Measurements from ENCODE around the gene ANKLE1.

The ANKLE1 gene

GRCh38 chr19:17307876-17308377, 26.2 kb downstream of the ANKLE1 start:
- DNase-seq (ENCODE audit: low read depth), result no peak

GRCh38 chr19:17309198-17309964, 27.7 kb downstream of the ANKLE1 start, which contains the start of gene DDA1:
DDA1 (plus strand) TSS chr19:17309563; CDS start chr19:17309655, 92 bp downstream.
- peak; percentile 100 for DNase-seq (ENCODE audit: low read depth)

- DNase-seq (ENCODE audit: low read depth), result no peak
Measured at GRCh38 chr19:17309965-17310461, 28.3 kb downstream of the ANKLE1 start.

GRCh38 chr19:17311455-17312188, 29.9 kb downstream of the ANKLE1 start:
- DNase-seq (ENCODE audit: low read depth), result no peak

GRCh38 chr19:17312189-17313113, 30.8 kb downstream of the ANKLE1 start:
- no peak for DNase-seq (ENCODE audit: low read depth)

- no peak for DNase-seq (ENCODE audit: low read depth)
Measured at GRCh38 chr19:17314007-17314593, 32.4 kb downstream of the ANKLE1 start.

GRCh38 chr19:17318966-17319365, 37.3 kb downstream of the ANKLE1 start:
- DNase-seq (ENCODE audit: low read depth), result no peak

- DNase-seq (ENCODE audit: low read depth), result no peak
Measured at GRCh38 chr19:17319473-17320238, 38.0 kb downstream of the ANKLE1 start.

- no peak for DNase-seq (ENCODE audit: low read depth)
Measured at GRCh38 chr19:17320435-17320834, 38.7 kb downstream of the ANKLE1 start.

GRCh38 chr19:17321655-17322489, 40.2 kb downstream of the ANKLE1 start:
- DNase-seq (ENCODE audit: low read depth), result no peak

- DNase-seq (ENCODE audit: low read depth), result no peak
Measured at GRCh38 chr19:17322854-17323253, 41.2 kb downstream of the ANKLE1 start.

GRCh38 chr19:17323300-17323963, 41.7 kb downstream of the ANKLE1 start:
- no peak for DNase-seq (ENCODE audit: low read depth)

- DNase-seq (ENCODE audit: low read depth), result no peak
Measured at GRCh38 chr19:17323964-17324332, 42.2 kb downstream of the ANKLE1 start.

GRCh38 chr19:17324357-17325114, 42.8 kb downstream of the ANKLE1 start:
- DNase-seq (ENCODE audit: low read depth), result no peak

GRCh38 chr19:17325133-17325532, 43.4 kb downstream of the ANKLE1 start:
- no peak for DNase-seq (ENCODE audit: low read depth)

GRCh38 chr19:17325881-17326594, 44.3 kb downstream of the ANKLE1 start:
- DNase-seq (ENCODE audit: low read depth), result no peak

GRCh38 chr19:17326595-17326966, 44.9 kb downstream of the ANKLE1 start:
- DNase-seq (ENCODE audit: low read depth), result no peak
